Endothelial cell of umbilical vein (primary cell): ENCODE measurements around the gene MBD4. TPM values are rescaled to one million over a fixed set of nuclear protein-coding genes. Genes with fewer than 3 reads are reported as not detected.
A peak's percentile ranks its signal among the peaks of the same experiment; 100 is the strongest.

Source experiments
- BruUV-seq: library from RNA; stranded (reverse); fragments of 400-500 nt; replicated peaks from 2 replicates; lab custom pipeline; 2021; lab: Mats Ljungman, UMichigan
- CTCF ChIA-PET: fragments of 300-600, 350-600 bp; sonication (Branson Sonifier 250); formaldehyde crosslinking; loops from one replicate; lab custom pipeline; 2021; ENCODE audit warnings: antibody characterized with exemption, inconsistent platforms; lab: Charles Lee
- POLR2A ChIA-PET: fragments of 300-600, 350-600 bp; sonication (Branson Sonifier 250); formaldehyde crosslinking; loops from one replicate; lab custom pipeline; 2021; ENCODE audit warnings: antibody characterized with exemption, inconsistent platforms; lab: Charles Lee
- DNase-seq: peaks from one replicate; pipeline ENCODE4 v3.0.0-alpha.2; 2011; ENCODE audit warnings: low read depth, low spot score
- FAIRE-seq: peaks from 2 replicates; lab custom pipeline; 2011; peaks lifted over from hg19 to GRCh38; lab: Jason Lieb, UNC
- H2AFZ ChIP-seq: 2 replicates; pipeline ENCODE4 v1.6.0; 2012; ENCODE audit warnings: low read depth, low read length, control low read depth, inconsistent platforms
- H3K27ac ChIP-seq: 2 replicates; pipeline ENCODE4 v1.5.1; 2011; ENCODE audit warnings: low read depth, mild to moderate bottlenecking, control low read depth, low read length, moderate library complexity; ENCODE audit not compliant: insufficient read depth
- H3K27me3 ChIP-seq, 2 experiments: 2 replicates each; pipeline versions ENCODE4 v1.6.0 to v1.6.1; 2011; ENCODE audit warnings: low read length in 2 of 2, mixed read lengths in 1 of 2; ENCODE audit not compliant: control insufficient read depth in 2 of 2, insufficient read depth in 2 of 2
- H3K36me3 ChIP-seq, 2 experiments: 2 replicates in 1 of 2; 3 replicates in 1 of 2; pipeline ENCODE4 v1.5.1; 2011; ENCODE audit warnings: low read length in 2 of 2, mild to moderate bottlenecking in 1 of 2, moderate library complexity in 1 of 2; ENCODE audit not compliant: control insufficient read depth in 2 of 2, insufficient read depth in 2 of 2; ENCODE audit errors: extremely low read depth in 1 of 2
- H3K4me1 ChIP-seq: 3 replicates; pipeline ENCODE4 v1.5.1; 2011; ENCODE audit warnings: mild to moderate bottlenecking, low read length; ENCODE audit not compliant: control insufficient read depth, insufficient read depth; ENCODE audit errors: extremely low read depth
- H3K4me2 ChIP-seq: 2 replicates; pipeline ENCODE4 v1.6.1; 2011; ENCODE audit warnings: low read length, control low read depth, mixed read lengths; ENCODE audit not compliant: insufficient read depth
- H3K4me3 ChIP-seq, 3 experiments: fragments of 200-600 bp in 1 of 3; sonication (generic), shearing (Covaris generic) in 1 of 3; replicated peaks in 1 of 3; 2 replicates each; pipeline ENCODE4 v1.5.1; 2011 to 2016; ENCODE audit warnings: control low read depth in 3 of 3, low read length in 3 of 3, mild to moderate bottlenecking in 2 of 3, inconsistent platforms in 1 of 3, low read depth in 1 of 3, moderate library complexity in 1 of 3; ENCODE audit not compliant: insufficient read depth in 1 of 3
- H3K79me2 ChIP-seq: 2 replicates; pipeline ENCODE4 v1.6.0; 2012; ENCODE audit warnings: low read length, inconsistent platforms; ENCODE audit not compliant: control insufficient read depth, insufficient read depth
- H3K9ac ChIP-seq: replicated peaks from 2 replicates; pipeline ENCODE3; 2011; ENCODE audit warnings: low read length, control low read depth; ENCODE audit not compliant: insufficient read depth; ENCODE audit errors: extremely low read depth
- H3K9me1 ChIP-seq: replicated peaks from 3 replicates; pipeline ENCODE4 v1.6.0; 2011; ENCODE audit warnings: mild to moderate bottlenecking, low read length; ENCODE audit not compliant: control insufficient read depth, insufficient read depth; ENCODE audit errors: extremely low read depth
- H3K9me3 ChIP-seq: replicated peaks from 2 replicates; pipeline ENCODE4 v1.5.1; 2012; ENCODE audit warnings: low read length, inconsistent platforms; ENCODE audit not compliant: control insufficient read depth, insufficient read depth
- H4K20me1 ChIP-seq: replicated peaks from 2 replicates; pipeline ENCODE3; 2011; ENCODE audit warnings: mild to moderate bottlenecking, low read length; ENCODE audit not compliant: control insufficient read depth, insufficient read depth; ENCODE audit errors: extremely low read depth
- EZH2 ChIP-seq: IDR thresholded peaks from 2 replicates; pipeline ENCODE4 v1.6.1; 2012; ENCODE audit warnings: borderline replicate concordance, low read depth, mild to moderate bottlenecking, moderate library complexity, low read length, inconsistent platforms; ENCODE audit not compliant: severe bottlenecking
- FOS ChIP-seq: IDR thresholded peaks from 2 replicates; pipeline ENCODE4 v1.6.1; 2011; ENCODE audit warnings: mild to moderate bottlenecking, low read length, moderate library complexity, borderline replicate concordance; ENCODE audit not compliant: insufficient read depth
- GATA2 ChIP-seq: IDR thresholded peaks from 2 replicates; pipeline ENCODE4 v1.7.0; 2011; ENCODE audit warnings: low read depth, mild to moderate bottlenecking, moderate library complexity, mixed read lengths, low read length; ENCODE audit not compliant: insufficient read length, insufficient read depth
- JUN ChIP-seq: IDR thresholded peaks from 2 replicates; pipeline ENCODE4 v1.6.1; 2011; ENCODE audit warnings: borderline replicate concordance, low read depth; ENCODE audit not compliant: insufficient read length, insufficient read depth
- MYC ChIP-seq: IDR thresholded peaks from one replicate; pipeline ENCODE4 v1.6.1; 2011; ENCODE audit warnings: mild to moderate bottlenecking, low read depth, low read length
- POLR2A ChIP-seq: IDR thresholded peaks from 2 replicates; pipeline ENCODE4 v1.6.1; 2012; ENCODE audit warnings: low read depth, mild to moderate bottlenecking, control low read depth, low read length
- POLR2AphosphoS5 ChIP-seq: IDR thresholded peaks from 2 replicates; pipeline ENCODE4 v1.6.1; 2012; ENCODE audit warnings: low read depth, mild to moderate bottlenecking, control low read depth, low read length, moderate library complexity; ENCODE audit not compliant: insufficient read depth
- dilution Hi-C: fragments of 300-500 bp; cut with MboI; formaldehyde crosslinking; loops from one replicate; pipeline ENCODE4 v1.15.0; 2019; ENCODE audit warnings: low sequenced_read_pairs; ENCODE audit not compliant: extremely low pct_ligation_motif_present
- intact Hi-C: fragments of 100-400 bp; cut with micrococcal nuclease; formaldehyde crosslinking; loops from one replicate; pipeline ENCODE4 v1.10.0; 2022
- polyA plus RNA-seq, 4 experiments: library from polyadenylated mRNA; depleted of rRNA in 3 of 4; stranded (reverse) in 3 of 4; unstranded in 1 of 4; fragments of >200 nt; gene quantifications; 2 replicates each; pipeline versions ENCODE4 v1.2.1 to v1.2.3, GENCODE V29; 2011 to 2012; ENCODE audit warnings: missing spikeins in 1 of 4
- total RNA-seq: library from RNA; stranded (reverse); gene quantifications from 2 replicates; pipeline ENCODE4 v1.2.3, GENCODE V29; 2021
- TF ChIP-seq, protein P1 (sequence below), 2 donors: IDR thresholded peaks; 1 replicate in 1 of 2; 2 replicates in 1 of 2; pipeline ENCODE4 v1.5.1; 2011; ENCODE audit warnings: low read length in 2 of 2, mild to moderate bottlenecking in 2 of 2, moderate library complexity in 2 of 2, control low read depth in 1 of 2, inconsistent platforms in 1 of 2, low read depth in 1 of 2; ENCODE audit not compliant: insufficient read depth in 1 of 2; ENCODE audit errors: extremely low read depth in 1 of 2
- TF ChIP-seq, protein P2 (sequence below): IDR thresholded peaks from 2 replicates; pipeline ENCODE4 v1.6.1; 2011; ENCODE audit not compliant: insufficient read depth, insufficient read length

Gene MBD4
- total and polyA plus RNA-seq, 2 donors (not counting 3 experiments of a cell fraction or from before 2014, with no cell fraction given): 17.4 to 39.5 TPM

DNA sequence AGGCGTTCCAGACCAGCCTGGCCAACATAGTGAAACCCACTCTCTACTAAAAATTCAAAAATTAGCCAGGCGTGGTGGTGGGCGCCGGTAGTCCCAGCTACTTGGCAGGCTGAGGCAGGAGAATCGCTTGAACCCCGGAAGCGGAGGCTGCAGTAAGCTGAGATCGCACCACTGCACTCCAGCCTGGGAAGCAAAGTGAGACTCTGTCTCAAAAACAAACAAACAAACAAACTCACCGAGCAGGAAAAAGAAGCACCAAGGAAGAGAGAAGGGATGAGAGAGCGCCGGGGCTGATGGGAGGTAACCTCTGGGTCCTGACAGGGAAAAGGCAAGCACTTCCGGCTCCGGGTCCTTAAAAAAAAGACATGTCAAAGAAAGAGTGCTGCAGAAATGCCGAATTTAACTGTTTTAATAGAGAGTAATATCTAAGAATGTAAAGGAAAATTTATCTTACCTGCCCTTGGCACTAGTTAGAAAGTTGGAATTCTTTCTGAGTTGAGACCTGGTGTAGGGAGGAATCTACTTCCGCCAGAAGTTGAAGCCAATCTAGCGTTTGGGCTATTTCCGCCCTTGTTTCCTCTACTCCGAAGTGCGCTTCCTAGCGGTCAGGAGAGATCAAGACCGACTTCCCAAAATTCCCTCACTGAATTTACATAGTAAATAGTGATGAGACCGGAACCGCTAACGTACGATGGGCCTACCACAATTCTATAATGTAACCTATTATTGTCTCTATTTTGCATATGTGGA, 40.4 kb downstream of the MBD4 start:
- H3K9me1 ChIP-seq: no peaks in the 10 kb centered on the region
- peak overlapping the region; percentile 83 for H3K9ac ChIP-seq
- H3K27ac ChIP-seq: peak overlapping the region; percentile 84
- no peaks in the 10 kb centered on the region for H4K20me1 ChIP-seq
- no peaks in the 10 kb centered on the region for H3K9me3 ChIP-seq
- H3K27me3 ChIP-seq: no peaks in the 10 kb centered on the region
- CTCF ChIA-PET: interaction anchor here (0.9 to 2.4 kb wide), 8 partner anchors 10 to 42 kb away, joined by 3 to 22 read pairs (median 4); no protein-coding TSS in a partner anchor
- H3K4me2 ChIP-seq: peak overlapping the region; percentile 83
- DNase-seq: peak; percentile 95
- dilution Hi-C loops (no loop called here), intact Hi-C loops (loop anchor here (1.0 to 2.0 kb wide), 4 partner anchors 10 to 41 kb away; partner anchors contain the start of genes EFCAB12 and IFT122)
- POLR2A ChIA-PET: no interaction called here
- peak overlapping the region; percentile 74 to 82 (median 81) for H3K4me3 ChIP-seq
- TF ChIP-seq FOS (no peak), GATA2 (no peak), EZH2 (no peak), POLR2AphosphoS5 (peak; percentile 14), POLR2A (peak; percentile 64), MYC (no peak), JUN (no peak)
- TF ChIP-seq, protein P1, sequence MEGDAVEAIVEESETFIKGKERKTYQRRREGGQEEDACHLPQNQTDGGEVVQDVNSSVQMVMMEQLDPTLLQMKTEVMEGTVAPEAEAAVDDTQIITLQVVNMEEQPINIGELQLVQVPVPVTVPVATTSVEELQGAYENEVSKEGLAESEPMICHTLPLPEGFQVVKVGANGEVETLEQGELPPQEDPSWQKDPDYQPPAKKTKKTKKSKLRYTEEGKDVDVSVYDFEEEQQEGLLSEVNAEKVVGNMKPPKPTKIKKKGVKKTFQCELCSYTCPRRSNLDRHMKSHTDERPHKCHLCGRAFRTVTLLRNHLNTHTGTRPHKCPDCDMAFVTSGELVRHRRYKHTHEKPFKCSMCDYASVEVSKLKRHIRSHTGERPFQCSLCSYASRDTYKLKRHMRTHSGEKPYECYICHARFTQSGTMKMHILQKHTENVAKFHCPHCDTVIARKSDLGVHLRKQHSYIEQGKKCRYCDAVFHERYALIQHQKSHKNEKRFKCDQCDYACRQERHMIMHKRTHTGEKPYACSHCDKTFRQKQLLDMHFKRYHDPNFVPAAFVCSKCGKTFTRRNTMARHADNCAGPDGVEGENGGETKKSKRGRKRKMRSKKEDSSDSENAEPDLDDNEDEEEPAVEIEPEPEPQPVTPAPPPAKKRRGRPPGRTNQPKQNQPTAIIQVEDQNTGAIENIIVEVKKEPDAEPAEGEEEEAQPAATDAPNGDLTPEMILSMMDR (IDR thresholded peaks at IDR 0.05; ENCODE audit: extremely low read depth in 1 of 2, insufficient read depth in 1 of 2, low read depth in 1 of 2, low read length in 2 of 2): peak; percentile 70 to 84
- TF ChIP-seq, protein P2, sequence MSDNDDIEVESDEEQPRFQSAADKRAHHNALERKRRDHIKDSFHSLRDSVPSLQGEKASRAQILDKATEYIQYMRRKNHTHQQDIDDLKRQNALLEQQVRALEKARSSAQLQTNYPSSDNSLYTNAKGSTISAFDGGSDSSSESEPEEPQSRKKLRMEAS: no peak
- peaks cover 48% of the 10 kb centered on the region for H3K79me2 ChIP-seq
- peaks cover 4% of the 10 kb centered on the region for H3K4me1 ChIP-seq
- peak overlapping the region; percentile 75 for H2AFZ ChIP-seq
- BruUV-seq: no TSS peak
- peaks cover 0 to 7% of the 10 kb centered on the region in 2 experiments for H3K36me3 ChIP-seq
- peak; percentile 100 for FAIRE-seq
